Measurements from ENCODE around the gene IQCH.

GRCh38 chr15:67335026-67335425 lies 80.4 kb downstream of the IQCH start:
- TF ChIP-seq GATA3 (IDR thresholded peaks at IDR 0.05; ENCODE audit: low read depth, low read length) (no peak), GATA2 (IDR thresholded peaks at IDR 0.05; ENCODE audit: low read depth, low read length) (no peak)

Measured in SH-SY5Y (cell line).